Adrenal gland (tissue), 5 donors: ENCODE results near the gene MEF2C.

ENCODE experiments used
- POLR2A ChIP-seq, 2 donors: fragments of 450-650 bp; IDR thresholded peaks; one replicate each; pipeline ENCODE4 v1.6.1; 2017; ENCODE audit warnings: antibody characterized with exemption in 2 of 2, mild to moderate bottlenecking in 2 of 2, moderate library complexity in 1 of 2
- TF ChIP-seq, protein P1 (sequence below), 6 experiments: fragments of 450-650 bp in 4 of 6; fragments of 200-600 bp in 2 of 6; sonication (generic) in 1 of 6; IDR thresholded peaks; 1 replicate in 5 of 6; 2 replicates in 1 of 6; pipeline versions ENCODE4 v1.5.1 to v1.8.0; 2016 to 2021; ENCODE audit warnings: antibody characterized with exemption in 6 of 6, mild to moderate bottlenecking in 2 of 6, moderate library complexity in 1 of 6
- donor health status: DM: no; HTN: no; CAD: no.

GRCh38 chr5:88761269-88761850 is 121.6 kb downstream of the MEF2C start:
- TF ChIP-seq, protein P1, sequence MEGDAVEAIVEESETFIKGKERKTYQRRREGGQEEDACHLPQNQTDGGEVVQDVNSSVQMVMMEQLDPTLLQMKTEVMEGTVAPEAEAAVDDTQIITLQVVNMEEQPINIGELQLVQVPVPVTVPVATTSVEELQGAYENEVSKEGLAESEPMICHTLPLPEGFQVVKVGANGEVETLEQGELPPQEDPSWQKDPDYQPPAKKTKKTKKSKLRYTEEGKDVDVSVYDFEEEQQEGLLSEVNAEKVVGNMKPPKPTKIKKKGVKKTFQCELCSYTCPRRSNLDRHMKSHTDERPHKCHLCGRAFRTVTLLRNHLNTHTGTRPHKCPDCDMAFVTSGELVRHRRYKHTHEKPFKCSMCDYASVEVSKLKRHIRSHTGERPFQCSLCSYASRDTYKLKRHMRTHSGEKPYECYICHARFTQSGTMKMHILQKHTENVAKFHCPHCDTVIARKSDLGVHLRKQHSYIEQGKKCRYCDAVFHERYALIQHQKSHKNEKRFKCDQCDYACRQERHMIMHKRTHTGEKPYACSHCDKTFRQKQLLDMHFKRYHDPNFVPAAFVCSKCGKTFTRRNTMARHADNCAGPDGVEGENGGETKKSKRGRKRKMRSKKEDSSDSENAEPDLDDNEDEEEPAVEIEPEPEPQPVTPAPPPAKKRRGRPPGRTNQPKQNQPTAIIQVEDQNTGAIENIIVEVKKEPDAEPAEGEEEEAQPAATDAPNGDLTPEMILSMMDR (IDR thresholded peaks at IDR 0.05), result no peak
- TF ChIP-seq POLR2A (IDR thresholded peaks at IDR 0.05), result no peak
